ENCODE measurements around the gene CEMIP. TPM values are rescaled to one million over a fixed set of nuclear protein-coding genes. Genes with fewer than 3 reads are reported as not detected.

Gene CEMIP
- polyA plus RNA-seq, 3 donors from 2014 or later: 0.08 TPM; not detected in 2

DNA sequence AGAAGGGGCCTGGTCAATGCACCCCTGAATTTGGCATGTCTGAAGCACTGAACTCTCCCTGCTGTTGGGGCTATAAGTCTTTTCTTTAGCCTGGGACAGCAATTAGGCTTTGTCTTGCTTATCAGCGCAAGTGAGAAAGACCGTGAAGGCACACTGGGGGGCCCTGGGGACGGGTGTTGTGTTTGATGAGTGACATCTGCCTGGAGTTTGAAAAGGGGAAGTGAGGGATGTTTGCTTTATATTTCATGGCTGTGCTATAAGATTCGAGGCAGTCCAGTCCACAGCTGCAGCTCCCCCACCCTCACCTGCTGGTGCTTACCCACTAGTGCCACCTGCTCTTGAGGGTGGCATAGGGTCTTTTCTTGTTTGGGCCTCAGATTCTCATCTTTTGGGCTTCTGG, 44.8 kb downstream of the CEMIP start:
- H3K9me3 Mint-ChIP-seq: no peaks in the 10 kb centered on the region
- no peak overlapping the region for H3K27ac Mint-ChIP-seq
- H3K4me3 Mint-ChIP-seq: no peak overlapping the region
- peaks cover 0 to 3% (median 0%) of the 10 kb centered on the region in 3 donors for H3K36me3 Mint-ChIP-seq
- no peaks in the 10 kb centered on the region for H3K4me1 Mint-ChIP-seq
- peaks cover 0 to 2% (median 1%) of the 10 kb centered on the region in 3 donors for H3K27me3 Mint-ChIP-seq (ENCODE audit: low read depth in 3 of 3)
- DNase-seq: no peak

DNA sequence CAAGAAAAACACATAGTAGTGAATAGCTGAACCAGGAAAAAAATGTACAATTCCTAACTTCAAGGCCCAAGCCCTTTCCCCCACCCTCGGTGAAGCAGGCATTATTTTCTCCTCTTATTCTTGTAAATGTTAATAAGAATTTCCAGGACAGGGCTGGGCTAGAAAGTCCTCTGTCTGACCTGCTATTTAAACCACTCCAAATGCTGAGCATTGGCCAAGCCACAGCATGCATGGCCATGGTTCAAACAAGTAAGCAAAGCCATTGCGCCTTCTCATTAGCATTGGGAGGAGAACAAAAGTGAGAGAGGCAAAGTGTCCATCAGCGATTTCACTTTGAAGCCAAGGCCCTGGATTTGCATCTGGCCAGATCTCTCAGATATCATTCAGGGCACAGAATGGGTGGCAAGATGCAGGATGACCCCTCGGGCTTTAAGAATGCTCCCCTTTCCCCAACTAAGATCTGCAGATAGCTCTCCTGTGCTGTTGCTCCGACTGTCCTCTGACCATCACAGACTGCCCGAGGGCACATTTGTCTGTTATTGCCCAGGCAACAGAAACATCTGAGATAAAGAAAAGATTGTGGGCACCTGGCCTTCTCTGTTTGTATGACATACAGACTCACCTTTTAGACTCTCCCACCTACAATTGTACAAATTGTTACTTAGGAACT, 46.3 kb downstream of the CEMIP start:
- Mint-ChIP-seq H3K27me3 (ENCODE audit: low read depth in 3 of 3) (peaks cover 0 to 1% (median 0%) of the 10 kb centered on the region in 3 donors), H3K4me3 (no peak overlapping the region), H3K27ac (no peak overlapping the region), H3K4me1 (no peaks in the 10 kb centered on the region), H3K36me3 (peaks cover 0 to 3% (median 0%) of the 10 kb centered on the region in 3 donors), H3K9me3 (no peaks in the 10 kb centered on the region)
- no peak for DNase-seq

DNA sequence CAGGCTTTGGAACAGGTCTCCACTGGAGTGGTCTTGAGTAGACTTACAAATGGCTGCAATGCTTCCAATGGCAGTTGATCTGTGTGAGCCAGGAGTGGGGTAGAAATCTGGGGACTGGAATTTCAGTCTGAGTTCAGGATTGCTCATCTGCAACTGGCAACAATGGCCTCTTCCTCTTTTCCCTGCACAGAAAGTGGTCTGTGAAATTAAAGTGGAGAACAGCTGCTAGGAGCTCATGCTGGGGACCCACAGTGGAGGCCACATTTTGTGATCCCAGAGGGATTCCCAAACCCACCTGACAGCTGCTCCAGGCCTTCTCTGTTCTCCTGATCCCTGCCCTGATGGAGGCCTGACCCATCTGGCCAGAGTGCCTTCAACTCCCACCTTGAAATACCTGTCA, 49.6 kb downstream of the CEMIP start:
- H3K9me3 Mint-ChIP-seq: no peaks in the 10 kb centered on the region
- DNase-seq: no peak
- no peak overlapping the region for H3K4me3 Mint-ChIP-seq
- no peak overlapping the region for H3K27ac Mint-ChIP-seq
- H3K36me3 Mint-ChIP-seq: no peaks in the 10 kb centered on the region
- peaks cover 0 to 4% (median 0%) of the 10 kb centered on the region in 3 donors for H3K27me3 Mint-ChIP-seq (ENCODE audit: low read depth in 3 of 3)
- H3K4me1 Mint-ChIP-seq: no peaks in the 10 kb centered on the region

GRCh38 chr15:80830677-80831076, 51.5 kb downstream of the CEMIP start:
- Mint-ChIP-seq H3K27ac (no peak overlapping the region), H3K4me1 (no peaks in the 10 kb centered on the region), H3K27me3 (ENCODE audit: low read depth in 3 of 3) (peaks cover 0 to 4% (median 3%) of the 10 kb centered on the region in 3 donors), H3K9me3 (no peaks in the 10 kb centered on the region), H3K36me3 (no peaks in the 10 kb centered on the region), H3K4me3 (no peak overlapping the region)
- DNase-seq: no peak

DNA sequence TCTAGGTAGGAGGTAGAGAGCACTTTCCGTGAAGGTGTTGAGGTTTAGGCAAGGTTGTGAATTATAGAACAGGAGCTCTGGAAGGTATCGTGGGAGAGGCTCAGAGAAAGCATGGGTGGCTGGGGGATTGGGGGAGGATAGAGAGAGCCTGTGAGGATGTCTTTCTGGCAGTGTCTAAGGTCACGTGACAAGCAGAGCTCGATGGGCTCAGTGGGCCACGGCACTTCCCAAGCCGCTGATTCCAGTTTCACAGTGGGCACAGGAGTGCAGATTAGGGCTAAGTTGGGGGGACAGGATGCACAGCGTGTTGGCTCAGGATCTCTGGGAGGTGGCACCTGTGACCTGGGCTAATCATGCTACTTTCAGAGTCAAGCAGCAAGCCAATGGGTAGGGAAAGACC, 52.0 kb downstream of the CEMIP start:
- DNase-seq: no peak
- Mint-ChIP-seq H3K27me3 (ENCODE audit: low read depth in 3 of 3) (peaks cover 0 to 4% (median 3%) of the 10 kb centered on the region in 3 donors), H3K9me3 (no peaks in the 10 kb centered on the region), H3K36me3 (no peaks in the 10 kb centered on the region), H3K4me3 (no peak overlapping the region), H3K27ac (no peak overlapping the region), H3K4me1 (no peaks in the 10 kb centered on the region)

DNA sequence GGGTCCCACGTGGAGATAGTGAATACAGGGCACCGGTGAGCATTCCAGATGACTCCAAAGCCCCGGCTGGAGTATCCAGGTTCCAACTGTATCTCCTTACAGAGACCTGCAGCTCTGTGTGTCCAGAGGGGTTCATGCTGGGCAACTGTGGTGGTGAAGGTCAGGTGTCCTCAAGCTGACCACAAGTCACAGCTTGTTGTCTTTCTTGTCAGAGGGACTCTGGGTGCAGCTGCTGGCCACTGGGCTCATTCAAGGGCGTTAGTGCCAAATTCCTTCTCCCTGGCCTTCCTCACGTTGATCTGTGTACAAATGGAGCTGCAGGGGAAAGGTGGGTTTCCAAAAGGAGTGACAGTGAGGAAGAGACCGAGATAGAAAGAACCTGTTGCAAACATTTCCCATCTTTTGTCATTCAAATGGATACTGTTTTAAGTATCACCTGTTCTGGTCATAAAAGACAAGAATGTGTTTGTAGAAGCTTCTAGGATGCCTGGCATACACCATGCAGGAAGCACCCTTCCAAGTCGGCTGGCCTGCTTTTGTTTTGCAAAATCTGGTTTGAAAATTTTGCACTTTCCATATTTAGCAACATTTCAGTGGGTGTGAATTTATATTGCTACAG, 52.5 kb downstream of the CEMIP start:
- Mint-ChIP-seq H3K27me3 (ENCODE audit: low read depth in 3 of 3) (peaks cover 0 to 4% (median 3%) of the 10 kb centered on the region in 3 donors), H3K36me3 (no peaks in the 10 kb centered on the region), H3K4me1 (no peaks in the 10 kb centered on the region), H3K27ac (no peak overlapping the region), H3K9me3 (no peaks in the 10 kb centered on the region), H3K4me3 (no peak overlapping the region)
- DNase-seq: no peak

- H3K36me3 Mint-ChIP-seq: no peaks in the 10 kb centered on the region
- no peaks in the 10 kb centered on the region for H3K9me3 Mint-ChIP-seq
- no peak for DNase-seq
- H3K27me3 Mint-ChIP-seq (ENCODE audit: low read depth in 3 of 3): peaks cover 3 to 5% (median 3%) of the 10 kb centered on the region in 3 donors
- H3K4me1 Mint-ChIP-seq: no peaks in the 10 kb centered on the region
- H3K4me3 Mint-ChIP-seq: no peak overlapping the region
- H3K27ac Mint-ChIP-seq: no peak overlapping the region
Observed at GRCh38 chr15:80832686-80833085, 53.5 kb downstream of the CEMIP start.

DNA sequence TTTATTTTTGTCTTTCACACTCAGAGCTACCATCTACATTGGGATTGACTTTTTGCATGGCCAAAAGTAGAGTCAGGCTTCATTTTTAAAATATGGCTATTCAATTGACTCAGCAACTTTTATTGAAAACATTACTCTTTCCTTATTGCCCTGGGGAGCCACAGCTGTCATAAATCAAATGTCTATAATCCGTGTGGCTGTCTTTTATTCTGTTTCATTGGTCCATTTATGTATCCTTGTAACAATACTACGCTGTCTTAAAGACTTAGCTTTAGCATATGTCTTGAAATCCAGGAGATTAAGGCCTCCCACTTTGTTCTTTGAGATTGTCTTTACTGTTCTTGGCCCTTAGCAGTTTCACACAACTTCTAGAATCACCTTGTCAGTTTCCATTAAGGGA, 55.2 kb downstream of the CEMIP start:
- no peak for DNase-seq
- Mint-ChIP-seq H3K36me3 (no peaks in the 10 kb centered on the region), H3K4me1 (no peaks in the 10 kb centered on the region), H3K9me3 (no peaks in the 10 kb centered on the region), H3K27me3 (ENCODE audit: low read depth in 3 of 3) (peaks cover 6 to 10% (median 6%) of the 10 kb centered on the region in 3 donors), H3K27ac (no peak overlapping the region), H3K4me3 (no peak overlapping the region)

DNA sequence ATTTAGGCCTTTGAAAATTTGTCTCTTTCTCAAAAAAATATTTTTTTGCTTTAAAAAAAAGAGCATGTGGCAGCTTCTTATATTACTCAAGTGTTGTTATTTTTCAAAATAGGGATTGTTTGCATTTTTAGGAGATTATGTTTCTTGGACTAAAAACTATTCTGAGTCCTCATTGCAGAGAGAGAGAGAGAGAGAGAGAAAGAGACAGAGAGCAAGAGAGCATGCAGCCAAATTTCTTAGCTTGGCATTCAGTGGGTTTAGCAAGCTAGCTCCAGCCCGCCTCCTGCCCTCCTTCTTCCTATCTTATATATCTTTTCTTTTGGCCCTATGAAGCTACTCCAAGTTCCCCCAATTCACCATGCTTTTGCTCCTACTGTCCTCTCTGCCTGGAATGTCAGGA, 55.7 kb downstream of the CEMIP start:
- H3K9me3 Mint-ChIP-seq: no peaks in the 10 kb centered on the region
- no peak overlapping the region for H3K27ac Mint-ChIP-seq
- no peaks in the 10 kb centered on the region for H3K4me1 Mint-ChIP-seq
- no peak for DNase-seq
- no peaks in the 10 kb centered on the region for H3K36me3 Mint-ChIP-seq
- peaks cover 6 to 10% (median 6%) of the 10 kb centered on the region in 3 donors for H3K27me3 Mint-ChIP-seq (ENCODE audit: low read depth in 3 of 3)
- no peak overlapping the region for H3K4me3 Mint-ChIP-seq

GRCh38 chr15:80835336-80835735, 56.2 kb downstream of the CEMIP start:
- no peak for DNase-seq
- H3K4me1 Mint-ChIP-seq: no peaks in the 10 kb centered on the region
- H3K27ac Mint-ChIP-seq: no peak overlapping the region
- H3K36me3 Mint-ChIP-seq: no peaks in the 10 kb centered on the region
- H3K4me3 Mint-ChIP-seq: no peak overlapping the region
- H3K27me3 Mint-ChIP-seq (ENCODE audit: low read depth in 3 of 3): peaks cover 6 to 12% (median 6%) of the 10 kb centered on the region in 3 donors
- no peaks in the 10 kb centered on the region for H3K9me3 Mint-ChIP-seq

DNA sequence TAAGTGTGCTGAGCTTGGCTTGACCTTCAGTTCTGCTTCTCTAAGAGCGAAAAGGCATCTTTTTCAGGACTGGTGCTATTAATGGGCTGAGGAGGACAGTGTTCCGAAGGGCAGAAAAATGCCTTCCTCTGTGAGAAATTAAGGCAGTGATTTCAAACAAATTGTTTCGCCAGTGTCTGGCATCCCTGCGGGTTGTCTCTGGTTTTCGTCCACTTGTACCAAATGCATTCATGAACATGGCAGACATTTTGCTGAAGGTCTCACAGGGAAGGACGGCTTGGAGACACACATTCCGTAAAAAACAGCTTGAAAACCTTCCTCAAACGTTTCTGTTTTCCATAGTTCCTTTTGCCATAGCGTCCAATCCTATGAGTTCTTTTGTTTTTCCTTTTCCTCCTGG, 57.1 kb downstream of the CEMIP start:
- Mint-ChIP-seq H3K4me1 (no peaks in the 10 kb centered on the region), H3K27me3 (ENCODE audit: low read depth in 3 of 3) (peaks cover 6 to 12% (median 6%) of the 10 kb centered on the region in 3 donors), H3K27ac (no peak overlapping the region), H3K4me3 (no peak overlapping the region), H3K9me3 (no peaks in the 10 kb centered on the region), H3K36me3 (no peaks in the 10 kb centered on the region)
- no peak for DNase-seq

DNA sequence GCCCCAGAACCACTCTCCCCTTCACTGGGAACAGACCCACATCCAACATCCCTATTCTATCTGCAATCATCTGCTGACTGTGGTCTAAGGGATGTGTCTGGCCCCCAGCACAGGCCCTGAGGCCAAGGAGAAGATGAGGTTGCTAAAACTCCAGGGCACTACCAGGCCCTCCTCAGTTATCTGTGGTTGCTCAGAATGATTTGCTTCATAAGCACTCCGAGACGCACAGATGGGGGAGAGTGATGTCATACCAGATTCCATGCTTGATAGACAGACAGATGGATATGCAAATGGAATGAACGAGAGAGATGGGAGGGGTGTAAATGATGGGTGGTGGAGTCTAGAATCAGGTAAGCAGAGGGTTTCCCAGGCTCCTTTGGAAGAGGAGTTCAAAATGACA, 57.8 kb downstream of the CEMIP start:
- H3K4me3 Mint-ChIP-seq: no peak overlapping the region
- H3K27me3 Mint-ChIP-seq (ENCODE audit: low read depth in 3 of 3): peaks cover 6 to 14% (median 10%) of the 10 kb centered on the region in 3 donors
- no peaks in the 10 kb centered on the region for H3K36me3 Mint-ChIP-seq
- DNase-seq: no peak
- H3K4me1 Mint-ChIP-seq: no peaks in the 10 kb centered on the region
- no peaks in the 10 kb centered on the region for H3K9me3 Mint-ChIP-seq
- no peak overlapping the region for H3K27ac Mint-ChIP-seq

DNA sequence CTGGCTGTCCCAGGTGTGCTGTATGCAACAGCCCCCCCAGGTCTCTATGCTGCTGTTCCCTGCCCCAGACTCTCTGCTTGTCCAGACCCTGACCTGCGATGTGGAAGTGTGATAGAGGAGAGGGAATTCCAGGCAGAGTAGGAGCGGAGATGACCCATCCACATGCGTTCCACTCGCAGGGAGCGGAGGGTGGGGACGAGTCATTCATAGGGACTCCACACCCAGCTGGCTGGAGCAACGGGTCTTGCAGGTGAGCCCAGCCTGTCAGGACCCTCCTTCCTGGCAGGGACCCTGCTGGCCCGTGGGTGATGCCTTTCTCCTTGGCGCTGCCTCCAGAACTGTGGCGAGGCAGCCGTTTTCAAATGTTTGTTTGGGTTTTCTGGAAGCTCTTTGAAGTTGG, 58.8 kb downstream of the CEMIP start:
- peaks cover 6 to 13% (median 13%) of the 10 kb centered on the region in 3 donors for H3K27me3 Mint-ChIP-seq (ENCODE audit: low read depth in 3 of 3)
- H3K36me3 Mint-ChIP-seq: no peaks in the 10 kb centered on the region
- no peak overlapping the region for H3K27ac Mint-ChIP-seq
- H3K9me3 Mint-ChIP-seq: no peaks in the 10 kb centered on the region
- no peak overlapping the region for H3K4me3 Mint-ChIP-seq
- no peak for DNase-seq
- no peaks in the 10 kb centered on the region for H3K4me1 Mint-ChIP-seq

GRCh38 chr15:80838666-80839065, 59.5 kb downstream of the CEMIP start:
- no peak overlapping the region for H3K27ac Mint-ChIP-seq
- H3K36me3 Mint-ChIP-seq: no peaks in the 10 kb centered on the region
- no peaks in the 10 kb centered on the region for H3K9me3 Mint-ChIP-seq
- no peaks in the 10 kb centered on the region for H3K4me1 Mint-ChIP-seq
- peaks cover 6 to 15% (median 12%) of the 10 kb centered on the region in 3 donors for H3K27me3 Mint-ChIP-seq (ENCODE audit: low read depth in 3 of 3)
- no peak overlapping the region for H3K4me3 Mint-ChIP-seq
- no peak for DNase-seq

GRCh38 chr15:80839764-80840130, 60.6 kb downstream of the CEMIP start:
- Mint-ChIP-seq H3K36me3 (no peaks in the 10 kb centered on the region), H3K4me1 (no peaks in the 10 kb centered on the region), H3K9me3 (no peaks in the 10 kb centered on the region), H3K4me3 (no peak overlapping the region), H3K27me3 (ENCODE audit: low read depth in 3 of 3) (peaks cover 6 to 17% (median 12%) of the 10 kb centered on the region in 3 donors), H3K27ac (no peak overlapping the region)
- DNase-seq: no peak

Data from immature natural killer cell (primary cell).